Measurements from ENCODE around the gene FOXO1. TPM values are rescaled to one million over a fixed set of nuclear protein-coding genes. Genes with fewer than 3 reads are reported as not detected.
A peak's percentile ranks its signal among the peaks of the same experiment; 100 is the strongest.

The FOXO1 gene
- total and polyA plus RNA-seq, 2 of the 13 experiments (the other 11 are each of a cell fraction or from before 2014, with no cell fraction given) = 8.1 to 13.1 TPM

DNA sequence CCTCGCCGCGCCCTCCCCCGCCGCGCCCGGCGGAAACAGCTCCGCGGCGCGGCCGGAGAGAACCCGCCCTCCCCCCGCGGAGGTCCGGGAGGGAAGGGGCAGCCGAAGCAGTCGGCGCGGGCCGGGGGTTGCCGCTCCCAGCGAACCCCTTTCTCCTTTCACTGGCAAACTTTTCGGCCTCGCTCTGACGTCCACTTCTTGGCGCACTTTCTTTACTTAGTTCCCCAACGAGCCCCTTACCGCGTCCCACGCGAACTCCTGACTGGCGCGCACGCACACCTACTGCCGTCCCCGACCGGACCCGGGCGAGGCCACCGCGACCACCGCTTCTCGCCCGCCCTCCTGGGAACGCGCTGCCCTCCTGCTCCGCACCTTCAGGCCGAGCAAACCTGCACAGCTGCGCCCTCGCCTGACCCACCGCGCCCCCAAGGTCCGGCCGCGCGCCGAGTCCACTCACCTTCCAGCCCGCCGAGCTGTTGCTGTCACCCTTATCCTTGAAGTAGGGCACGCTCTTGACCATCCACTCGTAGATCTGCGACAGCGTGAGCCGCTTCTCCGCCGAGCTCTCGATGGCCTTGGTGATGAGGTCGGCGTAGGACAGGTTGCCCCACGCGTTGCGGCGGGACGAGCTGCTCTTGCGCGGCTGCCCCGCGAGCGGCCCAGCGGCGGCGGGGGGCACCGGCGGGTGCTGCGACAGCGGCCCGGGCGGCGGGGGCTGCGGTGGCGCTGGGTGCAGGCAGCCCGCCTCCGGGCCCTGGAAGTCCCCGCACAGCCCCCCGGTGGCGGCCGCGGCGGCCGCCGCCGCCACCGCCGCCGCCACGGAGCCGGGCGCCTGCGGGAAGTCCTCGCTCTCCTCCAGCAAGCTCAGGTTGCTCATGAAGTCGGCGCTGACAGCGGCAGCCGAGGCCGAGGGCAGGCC lies 1.1 kb downstream of the FOXO1 start (continued):
- TF ChIP-seq, protein P1, sequence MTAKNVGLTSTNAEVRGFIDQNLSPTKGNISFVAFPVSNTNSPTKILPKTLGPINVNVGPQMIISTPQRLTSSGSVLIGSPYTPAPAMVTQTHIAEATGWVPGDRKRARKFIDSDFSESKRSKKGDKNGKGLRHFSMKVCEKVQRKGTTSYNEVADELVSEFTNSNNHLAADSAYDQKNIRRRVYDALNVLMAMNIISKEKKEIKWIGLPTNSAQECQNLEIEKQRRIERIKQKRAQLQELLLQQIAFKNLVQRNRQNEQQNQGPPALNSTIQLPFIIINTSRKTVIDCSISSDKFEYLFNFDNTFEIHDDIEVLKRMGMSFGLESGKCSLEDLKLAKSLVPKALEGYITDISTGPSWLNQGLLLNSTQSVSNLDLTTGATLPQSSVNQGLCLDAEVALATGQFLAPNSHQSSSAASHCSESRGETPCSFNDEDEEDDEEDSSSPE (CRISPR knock-in tag; IDR thresholded peaks at IDR 0.05) = peak; percentile 32; the same call in 1 of the 2 replicates
- TF ChIP-seq ZFY (CRISPR knock-in tag; IDR thresholded peaks at IDR 0.05) (0 out of 2 replicates have a peak, but pooled peaks have one; percentile 9), DPF2 (CRISPR knock-in tag; IDR thresholded peaks at IDR 0.05; ENCODE audit: borderline replicate concordance, low read depth) (no peak), HNRNPLL (IDR thresholded peaks at IDR 0.05; ENCODE audit: low read depth, low read length, poor library complexity, severe bottlenecking) (peak; percentile 6), SP4 (CRISPR knock-in tag; IDR thresholded peaks at IDR 0.05) (0 out of 2 replicates have a peak, but pooled peaks have one; percentile 3), BCL6 (CRISPR knock-in tag; IDR thresholded peaks at IDR 0.05) (0 out of 2 replicates have a peak, but pooled peaks have one; percentile 18), KDM2A (CRISPR knock-in tag; IDR thresholded peaks at IDR 0.05; ENCODE audit: borderline replicate concordance, low read depth) (0 out of 2 replicates have a peak, but pooled peaks have one; percentile 53), ARNT (IDR thresholded peaks at IDR 0.05) (no peak), ZNF274 (CRISPR knock-in tag; IDR thresholded peaks at IDR 0.05) (peak; percentile 39; the same call in 1 of the 2 replicates), RBFOX2 (IDR thresholded peaks at IDR 0.05; ENCODE audit: low read depth, low read length) (peak; percentile 76), ZNF550 (CRISPR knock-in tag; IDR thresholded peaks at IDR 0.05; ENCODE audit: borderline replicate concordance) (no peak), ZNF83 (CRISPR knock-in tag; IDR thresholded peaks at IDR 0.05; ENCODE audit: borderline replicate concordance) (no peak), CBX5 (CRISPR knock-in tag; IDR thresholded peaks at IDR 0.05; ENCODE audit: borderline replicate concordance) (0 out of 2 replicates have a peak, but pooled peaks have one; percentile 55), ZNF329 (CRISPR knock-in tag; IDR thresholded peaks at IDR 0.05; ENCODE audit: low read depth) (no peak), MIXL1 (CRISPR knock-in tag; IDR thresholded peaks at IDR 0.05) (0 out of 2 replicates have a peak, but pooled peaks have one; percentile 5), EHMT2 (IDR thresholded peaks at IDR 0.05; ENCODE audit: borderline replicate concordance, low read depth, low read length) (no peak)
- TF ChIP-seq, protein P2, sequence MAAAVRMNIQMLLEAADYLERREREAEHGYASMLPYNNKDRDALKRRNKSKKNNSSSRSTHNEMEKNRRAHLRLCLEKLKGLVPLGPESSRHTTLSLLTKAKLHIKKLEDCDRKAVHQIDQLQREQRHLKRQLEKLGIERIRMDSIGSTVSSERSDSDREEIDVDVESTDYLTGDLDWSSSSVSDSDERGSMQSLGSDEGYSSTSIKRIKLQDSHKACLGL (CRISPR knock-in tag; IDR thresholded peaks at IDR 0.05) = 0 out of 2 replicates have a peak, but pooled peaks have one; percentile 10
- TF ChIP-seq, protein P3, sequence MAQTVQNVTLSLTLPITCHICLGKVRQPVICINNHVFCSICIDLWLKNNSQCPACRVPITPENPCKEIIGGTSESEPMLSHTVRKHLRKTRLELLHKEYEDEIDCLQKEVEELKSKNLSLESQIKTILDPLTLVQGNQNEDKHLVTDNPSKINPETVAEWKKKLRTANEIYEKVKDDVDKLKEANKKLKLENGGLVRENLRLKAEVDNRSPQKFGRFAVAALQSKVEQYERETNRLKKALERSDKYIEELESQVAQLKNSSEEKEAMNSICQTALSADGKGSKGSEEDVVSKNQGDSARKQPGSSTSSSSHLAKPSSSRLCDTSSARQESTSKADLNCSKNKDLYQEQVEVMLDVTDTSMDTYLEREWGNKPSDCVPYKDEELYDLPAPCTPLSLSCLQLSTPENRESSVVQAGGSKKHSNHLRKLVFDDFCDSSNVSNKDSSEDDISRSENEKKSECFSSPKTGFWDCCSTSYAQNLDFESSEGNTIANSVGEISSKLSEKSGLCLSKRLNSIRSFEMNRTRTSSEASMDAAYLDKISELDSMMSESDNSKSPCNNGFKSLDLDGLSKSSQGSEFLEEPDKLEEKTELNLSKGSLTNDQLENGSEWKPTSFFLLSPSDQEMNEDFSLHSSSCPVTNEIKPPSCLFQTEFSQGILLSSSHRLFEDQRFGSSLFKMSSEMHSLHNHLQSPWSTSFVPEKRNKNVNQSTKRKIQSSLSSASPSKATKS (CRISPR knock-in tag; IDR thresholded peaks at IDR 0.05) = no peak
- TF ChIP-seq, protein P4, sequence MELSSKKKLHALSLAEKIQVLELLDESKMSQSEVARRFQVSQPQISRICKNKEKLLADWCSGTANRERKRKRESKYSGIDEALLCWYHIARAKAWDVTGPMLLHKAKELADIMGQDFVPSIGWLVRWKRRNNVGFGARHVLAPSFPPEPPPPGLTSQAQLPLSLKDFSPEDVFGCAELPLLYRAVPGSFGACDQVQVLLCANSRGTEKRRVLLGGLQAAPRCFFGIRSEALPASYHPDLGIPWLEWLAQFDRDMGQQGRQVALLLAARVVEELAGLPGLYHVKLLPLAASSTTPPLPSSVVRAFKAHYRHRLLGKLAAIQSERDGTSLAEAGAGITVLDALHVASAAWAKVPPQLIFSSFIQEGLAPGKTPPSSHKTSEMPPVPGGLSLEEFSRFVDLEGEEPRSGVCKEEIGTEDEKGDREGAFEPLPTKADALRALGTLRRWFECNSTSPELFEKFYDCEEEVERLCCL (CRISPR knock-in tag; IDR thresholded peaks at IDR 0.05; ENCODE audit: borderline replicate concordance) = 0 out of 2 replicates have a peak, but pooled peaks have one; percentile 37
- TF ChIP-seq, protein P5, sequence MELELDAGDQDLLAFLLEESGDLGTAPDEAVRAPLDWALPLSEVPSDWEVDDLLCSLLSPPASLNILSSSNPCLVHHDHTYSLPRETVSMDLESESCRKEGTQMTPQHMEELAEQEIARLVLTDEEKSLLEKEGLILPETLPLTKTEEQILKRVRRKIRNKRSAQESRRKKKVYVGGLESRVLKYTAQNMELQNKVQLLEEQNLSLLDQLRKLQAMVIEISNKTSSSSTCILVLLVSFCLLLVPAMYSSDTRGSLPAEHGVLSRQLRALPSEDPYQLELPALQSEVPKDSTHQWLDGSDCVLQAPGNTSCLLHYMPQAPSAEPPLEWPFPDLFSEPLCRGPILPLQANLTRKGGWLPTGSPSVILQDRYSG (CRISPR knock-in tag; IDR thresholded peaks at IDR 0.05) = no peak
- TF ChIP-seq, protein P6, sequence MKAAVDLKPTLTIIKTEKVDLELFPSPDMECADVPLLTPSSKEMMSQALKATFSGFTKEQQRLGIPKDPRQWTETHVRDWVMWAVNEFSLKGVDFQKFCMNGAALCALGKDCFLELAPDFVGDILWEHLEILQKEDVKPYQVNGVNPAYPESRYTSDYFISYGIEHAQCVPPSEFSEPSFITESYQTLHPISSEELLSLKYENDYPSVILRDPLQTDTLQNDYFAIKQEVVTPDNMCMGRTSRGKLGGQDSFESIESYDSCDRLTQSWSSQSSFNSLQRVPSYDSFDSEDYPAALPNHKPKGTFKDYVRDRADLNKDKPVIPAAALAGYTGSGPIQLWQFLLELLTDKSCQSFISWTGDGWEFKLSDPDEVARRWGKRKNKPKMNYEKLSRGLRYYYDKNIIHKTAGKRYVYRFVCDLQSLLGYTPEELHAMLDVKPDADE (CRISPR knock-in tag; IDR thresholded peaks at IDR 0.05) = 0 out of 2 replicates have a peak, but pooled peaks have one; percentile 21
